Breast epithelium (tissue), 4 donors: Measurements from ENCODE around the gene TENM4. TPM values are rescaled to one million over a fixed set of nuclear protein-coding genes. Genes with fewer than 3 reads are reported as not detected.
"Not testable (repeated sequence)": the region's sequence is repeated elsewhere in the genome, so short reads cannot be mapped to it uniquely, and the experiment has no call there.

ENCODE experiments used
- DNase-seq, 2 donors: peaks; one replicate each; pipeline ENCODE4 v3.0.0-alpha.2; 2019; ENCODE audit warnings: low spot score in 2 of 2
- H3K27ac ChIP-seq, 2 donors: fragments of 200-600 bp; sonication (generic) in 1 of 2; one replicate each; pipeline ENCODE4 v1.5.1; 2016 to 2019; ENCODE audit warnings: mild to moderate bottlenecking in 1 of 2
- H3K27me3 ChIP-seq, 2 donors: fragments of 200-600 bp; sonication (generic) in 1 of 2; one replicate each; pipeline versions ENCODE4 v1.5.1 to v1.6.0; 2017 to 2019; ENCODE audit warnings: control low read depth in 1 of 2, mild to moderate bottlenecking in 1 of 2
- H3K36me3 ChIP-seq: fragments of 200-600 bp; one replicate; pipeline ENCODE4 v1.5.1; 2019
- H3K4me1 ChIP-seq, 2 donors: fragments of 200-600 bp; sonication (generic); one replicate each; pipeline ENCODE4 v1.5.1; 2016 to 2019; ENCODE audit warnings: control low read depth in 1 of 2
- H3K4me3 ChIP-seq, 3 donors: fragments of 200-600 bp; sonication (generic); 1 replicate in 2 of 3; 2 replicates in 1 of 3; pipeline ENCODE4 v1.5.1; 2016 to 2019; ENCODE audit warnings: mild to moderate bottlenecking in 3 of 3, moderate library complexity in 2 of 3
- H3K9me3 ChIP-seq, 2 donors: fragments of 200-600 bp; sonication (generic) in 1 of 2; one replicate each; pipeline ENCODE4 v1.5.1; 2016 to 2019; ENCODE audit warnings: control low read depth in 1 of 2
- POLR2A ChIP-seq: fragments of 450-650 bp; IDR thresholded peaks from one replicate; pipeline ENCODE4 v1.6.1; 2016; ENCODE audit warnings: antibody characterized with exemption, mild to moderate bottlenecking, moderate library complexity
- POLR2AphosphoS5 ChIP-seq, 3 donors: sonication (generic); formaldehyde crosslinking; IDR thresholded peaks; one replicate each; pipeline ENCODE4 v1.6.1; 2017; ENCODE audit warnings: antibody characterized with exemption in 3 of 3
- intact Hi-C: fragments of 100-400 bp; cut with DNase I; formaldehyde crosslinking; loops from one replicate; pipeline ENCODE4 v1.15.1; 2023; ENCODE audit warnings: low total_unique reads
- total RNA-seq, 3 donors: library from RNA; depleted of rRNA; stranded (reverse); fragments of >200 nt; gene quantifications; one replicate each; pipeline ENCODE4 v1.1.0, GENCODE V29; 2016
- TF ChIP-seq, protein P1 (sequence below), 3 donors: fragments of 450-650 bp; IDR thresholded peaks; one replicate each; pipeline ENCODE4 v1.5.1; 2016 to 2017; ENCODE audit warnings: antibody characterized with exemption in 3 of 3, mild to moderate bottlenecking in 3 of 3, moderate library complexity in 3 of 3

The TENM4 gene
- total RNA-seq, 3 donors from 2014 or later: 0.29 to 7.9 (median 4.8) TPM

DNA sequence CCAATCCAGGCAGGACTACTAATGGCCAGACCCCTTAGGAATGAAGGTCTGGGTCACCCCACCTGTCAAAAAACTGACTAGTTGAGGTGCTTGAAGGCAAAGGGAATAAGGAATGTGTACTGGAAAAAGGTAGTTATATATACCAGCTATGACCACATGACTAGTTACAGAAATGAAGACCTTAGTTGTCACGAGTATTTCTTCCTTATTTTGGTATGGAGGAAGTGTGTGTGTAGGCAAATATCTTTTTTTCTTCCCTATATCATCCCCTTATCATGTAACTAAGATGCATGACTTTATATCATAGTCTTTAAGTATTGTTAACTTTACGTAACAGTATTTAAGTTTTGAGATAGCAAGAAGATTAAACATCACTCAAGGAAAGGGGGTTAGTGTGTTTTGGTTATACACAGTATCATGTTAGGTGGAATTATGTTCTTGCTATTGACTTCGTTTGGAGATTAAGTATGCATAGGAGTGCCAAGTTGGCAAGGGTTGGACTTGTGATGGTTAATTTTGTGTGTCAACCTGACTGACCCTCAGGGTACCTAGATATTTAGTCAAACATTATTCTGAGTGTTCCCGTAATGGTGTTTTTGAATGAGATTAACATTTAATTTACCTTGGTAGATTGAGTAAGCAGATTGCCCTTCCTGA is 828.0 kb downstream of the TENM4 start:
- Histone ChIP-seq H3K9me3 (no peaks in the 10 kb centered on the region), H3K27ac (no peak overlapping the region), H3K36me3 (no peaks in the 10 kb centered on the region), H3K27me3 (no peaks in the 10 kb centered on the region), H3K4me1 (no peaks in the 10 kb centered on the region), H3K4me3 (no peak overlapping the region)
- TF ChIP-seq, protein P1, sequence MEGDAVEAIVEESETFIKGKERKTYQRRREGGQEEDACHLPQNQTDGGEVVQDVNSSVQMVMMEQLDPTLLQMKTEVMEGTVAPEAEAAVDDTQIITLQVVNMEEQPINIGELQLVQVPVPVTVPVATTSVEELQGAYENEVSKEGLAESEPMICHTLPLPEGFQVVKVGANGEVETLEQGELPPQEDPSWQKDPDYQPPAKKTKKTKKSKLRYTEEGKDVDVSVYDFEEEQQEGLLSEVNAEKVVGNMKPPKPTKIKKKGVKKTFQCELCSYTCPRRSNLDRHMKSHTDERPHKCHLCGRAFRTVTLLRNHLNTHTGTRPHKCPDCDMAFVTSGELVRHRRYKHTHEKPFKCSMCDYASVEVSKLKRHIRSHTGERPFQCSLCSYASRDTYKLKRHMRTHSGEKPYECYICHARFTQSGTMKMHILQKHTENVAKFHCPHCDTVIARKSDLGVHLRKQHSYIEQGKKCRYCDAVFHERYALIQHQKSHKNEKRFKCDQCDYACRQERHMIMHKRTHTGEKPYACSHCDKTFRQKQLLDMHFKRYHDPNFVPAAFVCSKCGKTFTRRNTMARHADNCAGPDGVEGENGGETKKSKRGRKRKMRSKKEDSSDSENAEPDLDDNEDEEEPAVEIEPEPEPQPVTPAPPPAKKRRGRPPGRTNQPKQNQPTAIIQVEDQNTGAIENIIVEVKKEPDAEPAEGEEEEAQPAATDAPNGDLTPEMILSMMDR (IDR thresholded peaks at IDR 0.05): no peak
- TF ChIP-seq POLR2AphosphoS5 (IDR thresholded peaks at IDR 0.05): no peak
- TF ChIP-seq POLR2A: no peak
- no peak for DNase-seq
- intact Hi-C loops: no loop called here

- intact Hi-C loops, H3K36me3 ChIP-seq, H3K27ac ChIP-seq, H3K4me1 ChIP-seq, H3K9me3 ChIP-seq, H3K4me3 ChIP-seq, H3K27me3 ChIP-seq, DNase-seq: not testable (repeated sequence)
Observed at GRCh38 chr11:78609321-78609720, 831.5 kb downstream of the TENM4 start.

- peaks cover 0 to 7% of the 10 kb centered on the region in 2 donors for H3K27me3 ChIP-seq
- no peak overlapping the region for H3K4me3 ChIP-seq
- DNase-seq: no peak
- no peaks in the 10 kb centered on the region for H3K9me3 ChIP-seq
- TF ChIP-seq POLR2A (no peak), POLR2AphosphoS5 (IDR thresholded peaks at IDR 0.05) (no peak)
- TF ChIP-seq, protein P1 (IDR thresholded peaks at IDR 0.05): no peak
- intact Hi-C loops: no loop called here
- H3K27ac ChIP-seq: no peak overlapping the region
- H3K36me3 ChIP-seq: no peaks in the 10 kb centered on the region
- no peaks in the 10 kb centered on the region for H3K4me1 ChIP-seq
Observed at GRCh38 chr11:78607696-78608095, 833.1 kb downstream of the TENM4 start.

DNA sequence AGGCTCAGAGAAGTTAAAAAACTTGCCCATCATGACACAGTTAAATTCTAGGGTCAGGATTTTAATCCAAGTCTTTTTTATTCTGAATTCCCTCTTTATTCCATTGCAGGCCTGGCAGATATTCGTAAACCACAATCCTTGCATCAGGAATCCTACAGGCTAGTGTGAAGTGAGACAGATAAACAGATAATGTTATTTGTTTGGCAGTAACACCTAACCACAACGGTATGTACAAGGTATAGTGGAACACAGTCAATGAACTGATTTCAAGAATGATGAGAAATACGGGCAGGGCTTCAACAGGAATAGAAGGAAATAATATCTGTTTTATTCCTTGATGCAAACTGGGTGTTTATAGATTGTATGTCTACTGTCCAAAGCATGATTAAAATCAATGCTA is 834.2 kb downstream of the TENM4 start:
- no peak for DNase-seq
- peaks cover 0 to 7% of the 10 kb centered on the region in 2 donors for H3K27me3 ChIP-seq

DNA sequence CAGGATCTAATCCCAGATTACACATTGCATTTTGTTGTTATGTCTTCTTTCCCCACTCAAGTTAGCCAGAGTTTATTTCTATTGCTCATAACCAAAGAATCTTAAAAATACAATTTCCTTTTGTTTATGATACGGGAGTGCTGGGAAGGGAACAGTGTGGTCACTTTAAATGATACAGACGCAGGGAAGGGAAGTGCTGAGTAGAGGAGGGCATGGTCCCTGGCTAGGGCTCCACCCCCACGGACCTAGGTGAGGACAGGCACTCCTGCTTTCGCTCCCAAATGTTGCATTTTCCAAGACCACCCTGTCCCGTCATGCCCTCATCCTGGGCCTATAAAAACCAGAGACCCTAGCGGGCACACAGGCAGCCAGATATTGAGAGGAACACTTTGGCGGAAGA is 835.5 kb downstream of the TENM4 start:
- TF ChIP-seq, protein P1 (IDR thresholded peaks at IDR 0.05): no peak
- no peak for TF ChIP-seq POLR2A
- no peak for TF ChIP-seq POLR2AphosphoS5 (IDR thresholded peaks at IDR 0.05)
- Histone ChIP-seq H3K4me1 (no peaks in the 10 kb centered on the region), H3K9me3 (no peaks in the 10 kb centered on the region), H3K4me3 (no peak overlapping the region), H3K27me3 (peaks cover 0 to 7% of the 10 kb centered on the region in 2 donors), H3K36me3 (no peaks in the 10 kb centered on the region), H3K27ac (no peak overlapping the region)
- intact Hi-C loops: no loop called here
- DNase-seq: no peak

More for the DNA sequence above, 834.2 kb downstream of the TENM4 start:
- no peaks in the 10 kb centered on the region for H3K36me3 ChIP-seq
- H3K27ac ChIP-seq: no peak overlapping the region
- H3K9me3 ChIP-seq: no peaks in the 10 kb centered on the region
- TF ChIP-seq POLR2AphosphoS5 (IDR thresholded peaks at IDR 0.05) (no peak), POLR2A (no peak)
- TF ChIP-seq, protein P1 (IDR thresholded peaks at IDR 0.05): no peak
- H3K4me3 ChIP-seq: no peak overlapping the region
- intact Hi-C loops: no loop called here
- no peaks in the 10 kb centered on the region for H3K4me1 ChIP-seq
